ENCODE results near the gene TNFRSF8. TPM values are rescaled to one million over a fixed set of nuclear protein-coding genes. Genes with fewer than 3 reads are reported as not detected.
A peak's percentile ranks its signal among the peaks of the same experiment; 100 is the strongest.

TNFRSF8 gene
- total and polyA plus RNA-seq, 2 of the 13 experiments (the other 11 are each of a cell fraction or from before 2014, with no cell fraction given): not detected

DNA sequence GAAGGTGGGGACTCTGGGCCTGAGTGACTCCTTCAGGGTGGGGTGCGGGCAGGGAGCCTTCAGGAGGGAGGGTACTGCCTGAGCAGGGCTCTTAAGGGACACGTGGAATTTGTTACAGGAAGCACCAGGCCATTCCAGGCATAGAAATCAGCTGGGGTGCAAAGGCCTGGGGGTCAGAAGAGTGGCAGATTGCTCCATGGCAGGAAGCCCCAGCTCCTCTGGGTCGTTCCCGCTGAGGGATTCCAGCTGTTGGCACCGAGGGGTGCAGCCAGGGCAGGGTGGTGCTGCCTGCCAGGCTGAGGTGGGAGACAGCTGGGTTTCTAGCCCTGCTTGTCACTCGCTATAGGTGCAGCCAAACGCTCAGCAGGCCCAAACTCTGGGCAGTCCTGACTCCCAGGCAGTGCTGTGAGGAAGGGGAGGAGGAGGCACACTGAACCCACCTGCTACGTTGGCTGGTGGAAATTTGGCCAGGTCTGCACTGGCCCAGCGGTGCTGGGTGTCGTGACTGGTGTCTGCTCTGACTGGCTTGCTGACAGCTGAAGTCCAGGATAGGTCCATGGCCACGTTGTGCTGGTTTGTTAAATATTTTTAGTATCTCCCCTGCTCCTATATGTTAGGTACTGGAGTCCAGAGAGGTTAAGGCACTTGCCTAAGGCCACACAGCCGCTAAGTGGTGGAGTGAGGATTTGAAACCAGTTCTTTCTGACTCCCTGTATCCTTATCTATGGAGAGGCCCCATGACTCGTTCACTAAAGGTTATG lies 123.0 kb downstream of the TNFRSF8 start:
- POLR2A ChIA-PET: no interaction called here

GRCh38 chr1:12186679-12186985 lies 123.5 kb downstream of the TNFRSF8 start:
- Histone ChIP-seq H3K79me2 (ENCODE audit: insufficient read depth, low read length) (no peaks in the 10 kb centered on the region), H3K27me3 (ENCODE audit: control insufficient read depth in 1 of 2, insufficient read depth in 2 of 2, low read length in 2 of 2) (peaks cover 8 to 37% of the 10 kb centered on the region in 2 experiments; a peak in 4 of 5 replicates), H2AFZ (ENCODE audit: low read length) (no peak overlapping the region), H3K4me2 (ENCODE audit: low read depth, low read length) (no peak overlapping the region), H3K9me3 (ENCODE audit: low read length) (no peaks in the 10 kb centered on the region), H3K27ac (ENCODE audit: extremely low read length, insufficient read depth, low read length) (no peak overlapping the region), H3K36me3 (replicated peaks in 1 of 2; ENCODE audit: control insufficient read depth in 1 of 2, insufficient read depth in 2 of 2, low read length in 2 of 2) (no peaks in the 10 kb centered on the region), H4K20me1 (ENCODE audit: insufficient read depth, low read length) (no peaks in the 10 kb centered on the region), H3K9ac (ENCODE audit: insufficient read depth, low read depth, low read length) (no peak overlapping the region), H3K4me3 (replicated peaks in 1 of 3; ENCODE audit: insufficient read depth in 1 of 3, low read depth in 2 of 3, low read length in 3 of 3) (no peak overlapping the region), H3K4me1 (ENCODE audit: insufficient read depth, low read length) (peaks cover 44% of the 10 kb centered on the region)
- 0% methylated on average over 2 of the region's 4 CpGs for WGBS (ENCODE audit: low lambda C conversion rate)
- no TSS peak for BruUV-seq (replicated peaks)
- in situ Hi-C loops (cut with HindIII; ENCODE audit: extremely low pct_ligation_motif_present, low pct_unique_long_range_greater_than_20kb) (no loop called here), intact Hi-C loops (cut with micrococcal nuclease; ENCODE audit: unreplicated experiment) (no loop called here)
- no peak for FAIRE-seq
- no peak for DNase-seq (ENCODE audit: low spot score)
- CTCF ChIA-PET (ENCODE audit: low intra/inter-chr PET ratio, low total read pairs): no interaction called here
- POLR2A ChIA-PET: no interaction called here
- no peak for ATAC-seq
- TF ChIP-seq POLR2AphosphoS5 (IDR thresholded peaks at IDR 0.05; ENCODE audit: low read depth, low read length) (no peak), RCOR2 (CRISPR knock-in tag; IDR thresholded peaks at IDR 0.05) (no peak), TAF15 (IDR thresholded peaks at IDR 0.05; ENCODE audit: low read depth, low read length, poor library complexity, severe bottlenecking) (no peak), YY1 (IDR thresholded peaks at IDR 0.05; ENCODE audit: insufficient read depth, insufficient replicate concordance, low read depth, low read length) (no peak), FOXK2 (IDR thresholded peaks at IDR 0.05) (no peak), EEA1 (CRISPR knock-in tag; IDR thresholded peaks at IDR 0.05; ENCODE audit: borderline replicate concordance) (no peak), ZNF772 (CRISPR knock-in tag; IDR thresholded peaks at IDR 0.05) (no peak), ZNF703 (CRISPR knock-in tag; IDR thresholded peaks at IDR 0.05; ENCODE audit: borderline replicate concordance) (no peak), NFRKB (IDR thresholded peaks at IDR 0.05) (no peak), ZNF652 (CRISPR knock-in tag; IDR thresholded peaks at IDR 0.05; ENCODE audit: borderline replicate concordance, low read depth) (no peak), MAX (IDR thresholded peaks at IDR 0.05) (no peak), ELK4 (CRISPR knock-in tag; IDR thresholded peaks at IDR 0.05; ENCODE audit: borderline replicate concordance) (no peak)
- TF ChIP-seq, protein P1, sequence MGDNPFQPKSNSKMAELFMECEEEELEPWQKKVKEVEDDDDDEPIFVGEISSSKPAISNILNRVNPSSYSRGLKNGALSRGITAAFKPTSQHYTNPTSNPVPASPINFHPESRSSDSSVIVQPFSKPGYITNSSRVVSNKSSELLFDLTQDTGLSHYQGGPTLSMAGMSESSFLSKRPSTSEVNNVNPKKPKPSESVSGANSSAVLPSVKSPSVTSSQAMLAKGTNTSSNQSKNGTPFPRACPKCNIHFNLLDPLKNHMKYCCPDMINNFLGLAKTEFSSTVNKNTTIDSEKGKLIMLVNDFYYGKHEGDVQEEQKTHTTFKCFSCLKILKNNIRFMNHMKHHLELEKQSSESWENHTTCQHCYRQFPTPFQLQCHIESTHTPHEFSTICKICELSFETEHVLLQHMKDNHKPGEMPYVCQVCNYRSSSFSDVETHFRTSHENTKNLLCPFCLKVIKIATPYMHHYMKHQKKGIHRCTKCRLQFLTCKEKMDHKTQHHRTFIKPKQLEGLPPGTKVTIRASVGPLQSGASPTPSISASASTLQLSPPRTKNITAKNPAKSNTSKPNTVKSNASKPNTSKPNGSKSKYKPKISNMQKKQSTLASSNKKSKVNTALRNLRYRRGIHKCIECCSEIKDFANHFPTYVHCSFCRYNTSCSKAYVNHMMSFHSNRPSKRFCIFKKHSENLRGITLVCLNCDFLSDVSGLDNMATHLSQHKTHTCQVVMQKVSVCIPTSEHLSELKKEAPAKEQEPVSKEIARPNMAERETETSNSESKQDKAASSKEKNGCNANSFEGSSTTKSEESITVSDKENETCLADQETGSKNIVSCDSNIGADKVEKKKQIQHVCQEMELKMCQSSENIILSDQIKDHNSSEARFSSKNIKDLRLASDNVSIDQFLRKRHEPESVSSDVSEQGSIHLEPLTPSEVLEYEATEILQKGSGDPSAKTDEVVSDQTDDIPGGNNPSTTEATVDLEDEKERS (CRISPR knock-in tag; IDR thresholded peaks at IDR 0.05): no peak

More for the DNA sequence above, 123.0 kb downstream of the TNFRSF8 start:
- 11% methylated on average over 7 of the region's 13 CpGs for WGBS (ENCODE audit: low lambda C conversion rate)
- FAIRE-seq (no peak), ATAC-seq (peak; percentile 36), DNase-seq (ENCODE audit: low spot score) (no peak)
- no peak overlapping the region for H3K27ac ChIP-seq (ENCODE audit: extremely low read length, insufficient read depth, low read length)
- H4K20me1 ChIP-seq (ENCODE audit: insufficient read depth, low read length): no peaks in the 10 kb centered on the region
- CTCF ChIA-PET (ENCODE audit: low intra/inter-chr PET ratio, low total read pairs): no interaction called here
- H3K4me2 ChIP-seq (ENCODE audit: low read depth, low read length): peak overlapping the region; percentile 62
- in situ Hi-C loops (cut with HindIII; ENCODE audit: extremely low pct_ligation_motif_present, low pct_unique_long_range_greater_than_20kb) (no loop called here), intact Hi-C loops (cut with micrococcal nuclease; ENCODE audit: unreplicated experiment) (no loop called here)
- peak overlapping the region; percentile 16; the same call in 1 of the 2 replicates for H3K9ac ChIP-seq (ENCODE audit: insufficient read depth, low read depth, low read length)
- peak overlapping the region in 1 of 3 experiments; percentile 51; a peak in 1 of 6 replicates for H3K4me3 ChIP-seq (replicated peaks in 1 of 3; ENCODE audit: insufficient read depth in 1 of 3, low read depth in 2 of 3, low read length in 3 of 3)
- no peaks in the 10 kb centered on the region for H3K36me3 ChIP-seq (replicated peaks in 1 of 2; ENCODE audit: control insufficient read depth in 1 of 2, insufficient read depth in 2 of 2, low read length in 2 of 2)
- H3K4me1 ChIP-seq (ENCODE audit: insufficient read depth, low read length): peaks cover 44% of the 10 kb centered on the region
- no peaks in the 10 kb centered on the region for H3K9me3 ChIP-seq (ENCODE audit: low read length)
- H3K79me2 ChIP-seq (ENCODE audit: insufficient read depth, low read length): no peaks in the 10 kb centered on the region
- H2AFZ ChIP-seq (ENCODE audit: low read length): no peak overlapping the region
- TF ChIP-seq PHF8 (CRISPR knock-in tag; IDR thresholded peaks at IDR 0.05): no peak
- no peak for TF ChIP-seq HOXA3 (CRISPR knock-in tag; IDR thresholded peaks at IDR 0.05)
- peak; percentile 90 for TF ChIP-seq ZNF768 (CRISPR knock-in tag; IDR thresholded peaks at IDR 0.05)
- TF ChIP-seq REXO4 (CRISPR knock-in tag; IDR thresholded peaks at IDR 0.05; ENCODE audit: borderline replicate concordance): no peak
- peaks cover 8 to 31% of the 10 kb centered on the region in 2 experiments; a peak in 4 of 5 replicates for H3K27me3 ChIP-seq (ENCODE audit: control insufficient read depth in 1 of 2, insufficient read depth in 2 of 2, low read length in 2 of 2)
- BruUV-seq (replicated peaks): no TSS peak
